Lung (tissue), 13 donors: Measurements from ENCODE around the gene PALS2. TPM values are rescaled to one million over a fixed set of nuclear protein-coding genes. Genes with fewer than 3 reads are reported as not detected.

Experiments used
- ATAC-seq: fragments of 200-7000 bp; cut with Tn5 transposase; one replicate; pipeline ENCODE4 v1.9.1; 2020; ENCODE audit warnings: moderate number of reproducible peaks; ENCODE audit not compliant: insufficient read depth, low FRiP score
- DNase-seq, 3 donors: peaks; one replicate each; pipeline ENCODE4 v3.0.0-alpha.2; 2013 to 2017
- H3K27ac ChIP-seq, 2 donors: one replicate each; pipeline ENCODE4 v1.5.1; 2013; ENCODE audit warnings: mild to moderate bottlenecking in 2 of 2, moderate library complexity in 2 of 2, control low read depth in 1 of 2, inconsistent platforms in 1 of 2, low read depth in 1 of 2, low read length in 1 of 2
- H3K27me3 ChIP-seq, 3 donors: one replicate each; pipeline ENCODE4 v1.5.1; 2013; ENCODE audit warnings: low read length in 2 of 3; ENCODE audit not compliant: control insufficient read depth in 3 of 3, insufficient read depth in 3 of 3
- H3K36me3 ChIP-seq, 4 donors: one replicate each; pipeline ENCODE4 v1.5.1; 2013; ENCODE audit warnings: low read length in 4 of 4, mild to moderate bottlenecking in 1 of 4, moderate library complexity in 1 of 4; ENCODE audit not compliant: control insufficient read depth in 4 of 4, insufficient read depth in 4 of 4
- H3K4me1 ChIP-seq, 5 donors: one replicate each; pipeline ENCODE4 v1.5.1; 2013; ENCODE audit warnings: low read length in 5 of 5, mild to moderate bottlenecking in 2 of 5, moderate library complexity in 1 of 5; ENCODE audit not compliant: control insufficient read depth in 5 of 5, insufficient read depth in 5 of 5
- H3K4me3 ChIP-seq: one replicate; pipeline ENCODE4 v1.5.1; 2013; ENCODE audit warnings: mild to moderate bottlenecking, control low read depth, moderate library complexity
- H3K9ac ChIP-seq, 2 donors: one replicate each; pipeline ENCODE4 v1.5.1; 2013; ENCODE audit warnings: low read length in 2 of 2, control low read depth in 1 of 2; ENCODE audit not compliant: insufficient read depth in 1 of 2
- H3K9me3 ChIP-seq, 4 donors: one replicate each; pipeline ENCODE4 v1.5.1; 2013; ENCODE audit warnings: low read length in 3 of 4, mild to moderate bottlenecking in 1 of 4, moderate library complexity in 1 of 4; ENCODE audit not compliant: control insufficient read depth in 4 of 4, insufficient read depth in 3 of 4
- WGBS, 2 donors: extraction: QIAGEN DNeasy Blood & Tissue Kit; methylation state at CpG; one replicate each; pipeline ENCODE4 v1.1.7; 2013; 5-methylcytosine and 5-hydroxymethylcytosine counted together
- polyA plus RNA-seq, 2 donors: library from polyadenylated mRNA; stranded (reverse); fragments of 200-250 nt; gene quantifications; one replicate each; pipeline ENCODE4 v1.2.1, GENCODE V29; 2013
- small RNA-seq: library from RNA; depleted of rRNA; stranded (forward); fragments of <200 nt; gene quantifications from one replicate; pipeline ENCODE3, GENCODE V24; 2014; ENCODE audit warnings: low replicate concordance
- total RNA-seq, 2 donors: library from RNA; depleted of rRNA in 1 of 2; stranded (reverse); fragments of >200 nt in 1 of 2; gene quantifications; one replicate each; pipeline ENCODE4 v1.2.1, GENCODE V29; 2014 to 2021
- TF ChIP-seq, protein P1 (sequence below): IDR thresholded peaks from 2 replicates; pipeline ENCODE4 v1.5.1; 2012; ENCODE audit warnings: mild to moderate bottlenecking; ENCODE audit errors: control extremely low read depth, extremely low read depth
- donor health status: control.
- donor health status: control.
- donor health status: Bipolar disorder and iron deficiency.
- donor health status: healthy.
- donor health status: DM: yes; HTN: yes; CAD: no.

The PALS2 gene
- total and polyA plus RNA-seq, 4 donors = 2.4 to 23.0 (median 5.0) TPM

DNA sequence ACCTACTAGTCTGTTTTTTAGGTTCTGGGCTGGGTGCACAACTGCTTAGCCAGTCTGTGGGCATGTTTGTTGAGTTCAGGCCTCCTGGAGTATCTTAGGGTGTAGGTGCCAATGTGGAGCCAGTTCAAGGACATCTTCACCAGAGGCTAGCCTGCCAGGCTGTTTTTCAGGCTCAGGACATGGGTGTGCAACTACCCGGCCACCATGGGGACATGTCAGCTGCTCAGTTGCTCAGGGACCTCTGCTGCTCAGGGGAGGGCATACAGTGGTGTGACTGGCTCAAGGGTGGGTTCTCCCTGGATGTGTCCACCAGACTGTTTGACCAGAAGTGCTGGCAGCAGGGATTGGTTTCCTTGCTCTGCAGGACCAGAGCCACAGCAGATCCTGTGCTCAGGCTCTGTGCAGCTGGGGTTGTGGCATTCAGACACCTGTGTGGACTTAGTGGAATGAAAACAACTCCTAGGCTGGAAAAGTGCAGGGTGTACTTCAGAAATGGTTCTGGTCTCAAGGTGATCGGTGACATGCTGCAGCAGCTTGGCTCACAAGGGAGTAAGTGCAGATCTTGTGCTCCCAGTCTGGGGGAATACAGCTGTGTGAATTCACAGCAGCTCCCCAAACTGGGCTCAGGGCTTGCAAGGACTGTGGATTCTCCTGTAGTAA lies 44.8 kb downstream of the PALS2 start:
- no peak overlapping the region for H3K9ac ChIP-seq
- no peak overlapping the region for H3K4me3 ChIP-seq
- H3K36me3 ChIP-seq = no peaks in the 10 kb centered on the region
- peaks cover 0 to 2% (median 0%) of the 10 kb centered on the region in 5 donors for H3K4me1 ChIP-seq
- TF ChIP-seq, protein P1, sequence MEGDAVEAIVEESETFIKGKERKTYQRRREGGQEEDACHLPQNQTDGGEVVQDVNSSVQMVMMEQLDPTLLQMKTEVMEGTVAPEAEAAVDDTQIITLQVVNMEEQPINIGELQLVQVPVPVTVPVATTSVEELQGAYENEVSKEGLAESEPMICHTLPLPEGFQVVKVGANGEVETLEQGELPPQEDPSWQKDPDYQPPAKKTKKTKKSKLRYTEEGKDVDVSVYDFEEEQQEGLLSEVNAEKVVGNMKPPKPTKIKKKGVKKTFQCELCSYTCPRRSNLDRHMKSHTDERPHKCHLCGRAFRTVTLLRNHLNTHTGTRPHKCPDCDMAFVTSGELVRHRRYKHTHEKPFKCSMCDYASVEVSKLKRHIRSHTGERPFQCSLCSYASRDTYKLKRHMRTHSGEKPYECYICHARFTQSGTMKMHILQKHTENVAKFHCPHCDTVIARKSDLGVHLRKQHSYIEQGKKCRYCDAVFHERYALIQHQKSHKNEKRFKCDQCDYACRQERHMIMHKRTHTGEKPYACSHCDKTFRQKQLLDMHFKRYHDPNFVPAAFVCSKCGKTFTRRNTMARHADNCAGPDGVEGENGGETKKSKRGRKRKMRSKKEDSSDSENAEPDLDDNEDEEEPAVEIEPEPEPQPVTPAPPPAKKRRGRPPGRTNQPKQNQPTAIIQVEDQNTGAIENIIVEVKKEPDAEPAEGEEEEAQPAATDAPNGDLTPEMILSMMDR = no peak
- no peak for ATAC-seq
- no peak overlapping the region for H3K27ac ChIP-seq
- no peaks in the 10 kb centered on the region for H3K27me3 ChIP-seq
- no peak for DNase-seq
- peaks cover 0 to 13% (median 2%) of the 10 kb centered on the region in 4 donors for H3K9me3 ChIP-seq
- 90 to 100% methylated on average over 2 of the region's 2 CpGs for WGBS, 2 donors

DNA sequence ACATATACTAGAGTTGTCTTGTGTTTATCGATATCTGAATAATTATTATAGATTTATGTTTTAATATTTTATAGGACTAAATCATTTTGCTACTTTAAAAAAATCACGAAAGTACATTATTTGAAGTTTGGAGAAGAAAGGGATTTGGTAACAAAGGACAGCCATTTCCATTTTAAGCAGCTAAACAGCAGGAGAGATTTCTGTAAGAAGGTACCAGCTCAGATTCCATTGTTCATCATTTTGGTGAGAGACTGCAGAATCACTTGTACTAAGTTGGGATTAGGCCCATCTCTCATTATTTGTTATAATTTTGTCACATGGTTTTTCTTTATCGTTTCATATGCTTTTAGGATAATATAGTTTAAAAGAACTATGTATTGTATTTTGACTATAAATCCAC lies 46.7 kb downstream of the PALS2 start:
- TF ChIP-seq, protein P1 = no peak
- Histone ChIP-seq H3K4me3 (no peak overlapping the region), H3K27ac (no peak overlapping the region), H3K36me3 (no peaks in the 10 kb centered on the region), H3K9me3 (peaks cover 0 to 13% (median 2%) of the 10 kb centered on the region in 4 donors), H3K4me1 (peaks cover 0 to 2% (median 0%) of the 10 kb centered on the region in 5 donors), H3K27me3 (no peaks in the 10 kb centered on the region), H3K9ac (no peak overlapping the region)
- ATAC-seq (no peak), DNase-seq (no peak)
- WGBS, 2 donors = 93 to 96% methylated on average over 3 of the region's 3 CpGs

DNA sequence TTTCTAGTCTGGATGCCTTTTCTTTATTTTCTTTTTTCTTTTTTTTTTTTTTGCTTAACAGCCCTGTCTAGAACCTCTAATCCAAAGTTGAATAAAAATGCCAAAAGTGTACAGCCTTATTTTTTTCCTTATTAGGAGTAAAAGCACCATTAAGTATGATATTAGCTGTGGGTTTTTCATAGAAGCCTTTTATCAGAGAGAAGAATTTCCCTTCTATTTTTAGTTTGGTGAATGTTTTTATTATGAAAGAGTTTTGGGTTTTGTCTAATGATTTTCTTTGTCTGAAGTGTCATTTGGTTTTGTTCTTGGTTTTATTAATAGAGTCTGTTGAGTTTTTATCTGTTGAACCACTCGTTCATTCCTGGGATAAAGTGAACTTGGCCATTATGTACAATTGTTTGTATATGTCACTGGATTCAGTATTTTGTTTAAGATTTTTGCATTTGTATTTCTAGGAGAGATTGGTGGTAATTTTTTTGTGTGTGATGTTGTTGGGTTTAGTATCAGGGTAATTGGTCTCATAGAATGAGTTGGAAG lies 49.5 kb downstream of the PALS2 start:
- H3K27ac ChIP-seq = no peak overlapping the region
- peaks cover 0 to 2% (median 0%) of the 10 kb centered on the region in 5 donors for H3K4me1 ChIP-seq
- 52 to 79% methylated on average over 1 of the region's 1 CpG for WGBS, 2 donors
- TF ChIP-seq, protein P1 = no peak
- no peaks in the 10 kb centered on the region for H3K27me3 ChIP-seq
- ATAC-seq = no peak
- H3K9ac ChIP-seq = no peak overlapping the region
- peaks cover 0 to 10% (median 3%) of the 10 kb centered on the region in 4 donors for H3K9me3 ChIP-seq
- no peak for DNase-seq
- H3K36me3 ChIP-seq = no peaks in the 10 kb centered on the region
- no peak overlapping the region for H3K4me3 ChIP-seq

Small RNA genes lying within 50 kb of the gene (small RNA-seq; reads per million reads assigned to genes)
- gene RNU6-1103P (not detected), gene SUMO2P14 (not detected)

Other genes starting within 250 kb of the PALS2 start
- gene GSDME, start 184.0 kb downstream of the PALS2 start, total RNA-seq = 10 to 100 TPM in 1 of 2 donors, 1 to 10 TPM in 1; 8.6 to 16.6 TPM
- gene GSDME, start 184.0 kb downstream of the PALS2 start, polyA plus RNA-seq = 10 to 100 TPM in 1 of 2 donors, 1 to 10 TPM in 1; 3.0 to 14.2 TPM